Endothelial cell of umbilical vein (primary cell): ENCODE results near the gene COPS6. TPM values are rescaled to one million over a fixed set of nuclear protein-coding genes. Genes with fewer than 3 reads are reported as not detected.

Experiments
- BruUV-seq: library from RNA; stranded (reverse); fragments of 400-500 nt; replicated peaks from 2 replicates; lab custom pipeline; 2021; lab: Mats Ljungman, UMichigan
- CTCF ChIA-PET: fragments of 300-600, 350-600 bp; sonication (Branson Sonifier 250); formaldehyde crosslinking; loops from one replicate; lab custom pipeline; 2021; ENCODE audit warnings: antibody characterized with exemption, inconsistent platforms; lab: Charles Lee
- POLR2A ChIA-PET: fragments of 300-600, 350-600 bp; sonication (Branson Sonifier 250); formaldehyde crosslinking; loops from one replicate; lab custom pipeline; 2021; ENCODE audit warnings: antibody characterized with exemption, inconsistent platforms; lab: Charles Lee
- DNase-seq: peaks from one replicate; pipeline ENCODE4 v3.0.0-alpha.2; 2011; ENCODE audit warnings: low read depth, low spot score
- FAIRE-seq: peaks from 2 replicates; lab custom pipeline; 2011; peaks lifted over from hg19 to GRCh38; lab: Jason Lieb, UNC
- H2AFZ ChIP-seq: 2 replicates; pipeline ENCODE4 v1.6.0; 2012; ENCODE audit warnings: low read depth, low read length, control low read depth, inconsistent platforms
- H3K27ac ChIP-seq: 2 replicates; pipeline ENCODE4 v1.5.1; 2011; ENCODE audit warnings: low read depth, mild to moderate bottlenecking, control low read depth, low read length, moderate library complexity; ENCODE audit not compliant: insufficient read depth
- H3K27me3 ChIP-seq, 2 experiments: 2 replicates each; pipeline versions ENCODE4 v1.6.0 to v1.6.1; 2011; ENCODE audit warnings: low read length in 2 of 2, mixed read lengths in 1 of 2; ENCODE audit not compliant: control insufficient read depth in 2 of 2, insufficient read depth in 2 of 2
- H3K36me3 ChIP-seq, 2 experiments: 2 replicates in 1 of 2; 3 replicates in 1 of 2; pipeline ENCODE4 v1.5.1; 2011; ENCODE audit warnings: low read length in 2 of 2, mild to moderate bottlenecking in 1 of 2, moderate library complexity in 1 of 2; ENCODE audit not compliant: control insufficient read depth in 2 of 2, insufficient read depth in 2 of 2; ENCODE audit errors: extremely low read depth in 1 of 2
- H3K4me1 ChIP-seq: 3 replicates; pipeline ENCODE4 v1.5.1; 2011; ENCODE audit warnings: mild to moderate bottlenecking, low read length; ENCODE audit not compliant: control insufficient read depth, insufficient read depth; ENCODE audit errors: extremely low read depth
- H3K4me2 ChIP-seq: 2 replicates; pipeline ENCODE4 v1.6.1; 2011; ENCODE audit warnings: low read length, control low read depth, mixed read lengths; ENCODE audit not compliant: insufficient read depth
- H3K4me3 ChIP-seq, 3 experiments: fragments of 200-600 bp in 1 of 3; sonication (generic), shearing (Covaris generic) in 1 of 3; replicated peaks in 1 of 3; 2 replicates each; pipeline ENCODE4 v1.5.1; 2011 to 2016; ENCODE audit warnings: control low read depth in 3 of 3, low read length in 3 of 3, mild to moderate bottlenecking in 2 of 3, inconsistent platforms in 1 of 3, low read depth in 1 of 3, moderate library complexity in 1 of 3; ENCODE audit not compliant: insufficient read depth in 1 of 3
- H3K79me2 ChIP-seq: 2 replicates; pipeline ENCODE4 v1.6.0; 2012; ENCODE audit warnings: low read length, inconsistent platforms; ENCODE audit not compliant: control insufficient read depth, insufficient read depth
- H3K9ac ChIP-seq: replicated peaks from 2 replicates; pipeline ENCODE3; 2011; ENCODE audit warnings: low read length, control low read depth; ENCODE audit not compliant: insufficient read depth; ENCODE audit errors: extremely low read depth
- H3K9me1 ChIP-seq: replicated peaks from 3 replicates; pipeline ENCODE4 v1.6.0; 2011; ENCODE audit warnings: mild to moderate bottlenecking, low read length; ENCODE audit not compliant: control insufficient read depth, insufficient read depth; ENCODE audit errors: extremely low read depth
- H3K9me3 ChIP-seq: replicated peaks from 2 replicates; pipeline ENCODE4 v1.5.1; 2012; ENCODE audit warnings: low read length, inconsistent platforms; ENCODE audit not compliant: control insufficient read depth, insufficient read depth
- H4K20me1 ChIP-seq: replicated peaks from 2 replicates; pipeline ENCODE3; 2011; ENCODE audit warnings: mild to moderate bottlenecking, low read length; ENCODE audit not compliant: control insufficient read depth, insufficient read depth; ENCODE audit errors: extremely low read depth
- CTCF ChIP-seq, 2 donors: IDR thresholded peaks; 1 replicate in 1 of 2; 2 replicates in 1 of 2; pipeline ENCODE4 v1.5.1; 2011; ENCODE audit warnings: low read length in 2 of 2, mild to moderate bottlenecking in 2 of 2, moderate library complexity in 2 of 2, control low read depth in 1 of 2, inconsistent platforms in 1 of 2, low read depth in 1 of 2; ENCODE audit not compliant: insufficient read depth in 1 of 2; ENCODE audit errors: extremely low read depth in 1 of 2
- EZH2 ChIP-seq: IDR thresholded peaks from 2 replicates; pipeline ENCODE4 v1.6.1; 2012; ENCODE audit warnings: borderline replicate concordance, low read depth, mild to moderate bottlenecking, moderate library complexity, low read length, inconsistent platforms; ENCODE audit not compliant: severe bottlenecking
- FOS ChIP-seq: IDR thresholded peaks from 2 replicates; pipeline ENCODE4 v1.6.1; 2011; ENCODE audit warnings: mild to moderate bottlenecking, low read length, moderate library complexity, borderline replicate concordance; ENCODE audit not compliant: insufficient read depth
- GATA2 ChIP-seq: IDR thresholded peaks from 2 replicates; pipeline ENCODE4 v1.7.0; 2011; ENCODE audit warnings: low read depth, mild to moderate bottlenecking, moderate library complexity, mixed read lengths, low read length; ENCODE audit not compliant: insufficient read length, insufficient read depth
- MAX ChIP-seq: IDR thresholded peaks from 2 replicates; pipeline ENCODE4 v1.6.1; 2011; ENCODE audit not compliant: insufficient read depth, insufficient read length
- POLR2A ChIP-seq: IDR thresholded peaks from 2 replicates; pipeline ENCODE4 v1.6.1; 2012; ENCODE audit warnings: low read depth, mild to moderate bottlenecking, control low read depth, low read length
- dilution Hi-C: fragments of 300-500 bp; cut with MboI; formaldehyde crosslinking; loops from one replicate; pipeline ENCODE4 v1.15.0; 2019; ENCODE audit warnings: low sequenced_read_pairs; ENCODE audit not compliant: extremely low pct_ligation_motif_present
- intact Hi-C: fragments of 100-400 bp; cut with micrococcal nuclease; formaldehyde crosslinking; loops from one replicate; pipeline ENCODE4 v1.10.0; 2022
- polyA plus RNA-seq, 4 experiments: library from polyadenylated mRNA; depleted of rRNA in 3 of 4; stranded (reverse) in 3 of 4; unstranded in 1 of 4; fragments of >200 nt; gene quantifications; 2 replicates each; pipeline versions ENCODE4 v1.2.1 to v1.2.3, GENCODE V29; 2011 to 2012; ENCODE audit warnings: missing spikeins in 1 of 4
- total RNA-seq: library from RNA; stranded (reverse); gene quantifications from 2 replicates; pipeline ENCODE4 v1.2.3, GENCODE V29; 2021

Gene COPS6
- total and polyA plus RNA-seq, 2 donors (not counting 3 experiments of a cell fraction or from before 2014, with no cell fraction given), result 188 to 251 TPM

GRCh38 chr7:100090527-100091410 lies 2.0 kb downstream of the COPS6 start:
- POLR2A ChIA-PET, result interaction anchor here (1.6 to 1.9 kb wide), 2 partner anchors 8 to 11 kb away, joined by 3 to 4 read pairs; partner anchors contain the start of genes AP4M1 and MCM7
- TSS peak; percentile 30 for BruUV-seq

GRCh38 chr7:100091411-100092181 lies 2.8 kb downstream of the COPS6 start:
- Histone ChIP-seq H3K36me3 (peaks cover 31 to 38% of the 10 kb centered on the region in 2 experiments), H2AFZ (no peak overlapping the region), H3K4me3 (no peak overlapping the region), H4K20me1 (no peaks in the 10 kb centered on the region), H3K27me3 (no peaks in the 10 kb centered on the region), H3K9me3 (no peaks in the 10 kb centered on the region), H3K79me2 (peaks cover 27% of the 10 kb centered on the region), H3K27ac (no peak overlapping the region), H3K9ac (no peak overlapping the region), H3K4me1 (peaks cover 33% of the 10 kb centered on the region), H3K9me1 (no peaks in the 10 kb centered on the region), H3K4me2 (no peak overlapping the region)
- no TSS peak for BruUV-seq
- ChIA-PET POLR2A (interaction anchor here (1.9 kb wide), 1 partner anchor 10 kb away, joined by 4 read pairs; the partner anchor contains the start of genes AP4M1 and MCM7), CTCF (interaction anchor here (1.1 kb wide), 1 partner anchor 9 kb away, joined by 4 read pairs; no protein-coding TSS in a partner anchor)
- FAIRE-seq (peak; percentile 8), DNase-seq (no peak)
- intact Hi-C loops (no loop called here), dilution Hi-C loops (no loop called here)
- peak in 1 of 2 donors; percentile 2 for TF ChIP-seq CTCF (IDR thresholded peaks at IDR 0.05; ENCODE audit: extremely low read depth in 1 of 2, insufficient read depth in 1 of 2, low read depth in 1 of 2, low read length in 2 of 2)
- peak; percentile 15 for TF ChIP-seq POLR2A
- no peak for TF ChIP-seq MAX
- no peak for TF ChIP-seq EZH2

More at GRCh38 chr7:100090527-100091410, 2.0 kb downstream of the COPS6 start:
- Histone ChIP-seq H2AFZ (no peak overlapping the region), H3K4me3 (no peak overlapping the region), H3K36me3 (peaks cover 28 to 33% of the 10 kb centered on the region in 2 experiments), H3K4me1 (peaks cover 39% of the 10 kb centered on the region), H3K9ac (no peak overlapping the region), H3K27me3 (no peaks in the 10 kb centered on the region), H3K9me3 (no peaks in the 10 kb centered on the region), H3K4me2 (no peak overlapping the region), H4K20me1 (no peaks in the 10 kb centered on the region), H3K27ac (no peak overlapping the region), H3K79me2 (peaks cover 21% of the 10 kb centered on the region), H3K9me1 (no peaks in the 10 kb centered on the region)
- dilution Hi-C loops (no loop called here), intact Hi-C loops (no loop called here)
- DNase-seq (no peak), FAIRE-seq (no peak)
- CTCF ChIA-PET, result interaction anchor here (0.6 to 1.2 kb wide), 4 partner anchors 8 to 10 kb away, joined by 3 to 5 read pairs (median 4); partner anchors contain the start of genes AP4M1 and MCM7
- TF ChIP-seq GATA2 (no peak), FOS (no peak), EZH2 (no peak)
